Measurements from ENCODE around the gene NAGA. TPM values are rescaled to one million over a fixed set of nuclear protein-coding genes. Genes with fewer than 3 reads are reported as not detected.

NAGA gene
- total and polyA plus RNA-seq, 2 of the 4 experiments (the other 2 are of a cell fraction) = 34.3 to 44.8 TPM

DNA sequence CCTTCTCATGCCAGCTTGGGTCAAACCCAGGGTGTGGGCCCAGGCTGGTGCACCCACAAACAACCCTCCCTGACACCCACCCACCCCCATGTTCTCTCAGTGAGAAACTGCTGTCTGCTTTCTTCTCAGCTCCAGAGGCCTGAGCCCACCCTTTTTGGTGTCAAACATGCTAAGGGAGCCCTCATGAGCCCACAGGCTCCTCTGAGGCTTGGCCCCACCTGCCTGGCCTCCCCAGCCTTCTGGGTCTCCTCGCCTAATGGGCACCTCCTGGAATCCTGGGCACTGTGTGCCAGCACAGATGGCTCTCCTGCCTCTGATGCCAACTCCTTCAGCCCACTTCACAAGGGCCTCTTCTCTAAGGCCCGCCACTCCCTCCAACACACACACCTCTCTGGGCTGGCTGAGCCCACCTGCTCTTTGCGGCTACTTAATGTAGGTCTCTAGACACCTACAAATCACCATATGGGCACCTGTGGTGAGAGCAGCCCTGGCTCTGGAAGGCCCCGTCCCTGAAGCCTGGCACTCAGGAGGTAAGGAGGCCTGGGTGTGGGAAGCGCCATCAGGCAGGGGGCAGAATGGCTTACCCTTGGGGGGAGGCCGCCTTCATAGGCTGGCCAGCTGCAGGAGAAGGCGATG, 4.4 kb downstream of the NAGA start:
- no TSS peak for BruUV-seq (replicated peaks)
- Histone ChIP-seq H4K20me1 (ENCODE audit: insufficient read depth, low read length) (0 out of 2 replicates have a peak, but pooled peaks cover 4% of the 10 kb centered on the region), H3K79me1 (ENCODE audit: low read depth in 1 of 2, low read length in 2 of 2) (peaks cover 0 to 25% of the 10 kb centered on the region in 2 experiments; a peak in 3 of 4 replicates), H3K9me3 (ENCODE audit: control insufficient read depth, insufficient read depth, low read length) (no peaks in the 10 kb centered on the region), H3K27me3 (ENCODE audit: control insufficient read depth, insufficient read depth, low read length) (no peaks in the 10 kb centered on the region), H3K27ac (ENCODE audit: insufficient read depth, low read length) (no peak overlapping the region), H2BK5ac (ENCODE audit: low read depth, low read length, poor library complexity, severe bottlenecking) (no peak overlapping the region), H3K14ac (replicated peaks; ENCODE audit: low read depth, low read length) (no peak overlapping the region), H3K9me1 (ENCODE audit: insufficient read depth, low read length) (0 out of 2 replicates have a peak, but pooled peaks cover 5% of the 10 kb centered on the region), H2AK9ac (replicated peaks; ENCODE audit: low read depth, low read length, poor library complexity) (no peak overlapping the region), H4K8ac (ENCODE audit: low read depth in 2 of 2, low read length in 2 of 2) (no peak overlapping the region), H3K18ac (ENCODE audit: low read depth, low read length) (no peak overlapping the region), H3K56ac (ENCODE audit: extremely low read depth, insufficient read depth, low read length) (no peak overlapping the region), H2AFZ (replicated peaks; ENCODE audit: low read length, poor library complexity) (no peak overlapping the region), H3K23ac (ENCODE audit: low read depth, low read length) (no peak overlapping the region), H2BK15ac (ENCODE audit: low read depth, low read length) (no peak overlapping the region), H4K5ac (ENCODE audit: low read depth, low read length) (no peak overlapping the region), H3K36me3 (ENCODE audit: control insufficient read depth, insufficient read depth, low read length) (peaks cover 24% of the 10 kb centered on the region), H3K9ac (ENCODE audit: low read depth, low read length) (no peak overlapping the region), H3K4me2 (ENCODE audit: low read depth, low read length) (no peak overlapping the region), H3K4me1 (ENCODE audit: control insufficient read depth, insufficient read depth, low read length) (peaks cover 3% of the 10 kb centered on the region), H4K91ac (ENCODE audit: insufficient read depth, low read depth, low read length) (no peak overlapping the region), H3K4me3 (ENCODE audit: insufficient read depth, low read depth, low read length) (no peak overlapping the region), H2BK20ac (ENCODE audit: low read depth, low read length) (no peak overlapping the region), H2AK5ac (ENCODE audit: low read depth, low read length) (no peak overlapping the region), H2BK120ac (ENCODE audit: low read depth, low read length) (no peak overlapping the region), H3K4ac (ENCODE audit: low read depth, low read length) (no peak overlapping the region)
- intact Hi-C loops (cut with micrococcal nuclease) = no loop called here
- DNase-seq = no peak
- dilution Hi-C loops (cut with HindIII; ENCODE audit: low sequenced_read_pairs, unreplicated experiment) = no loop called here
- TF ChIP-seq NFE2L2 (IDR thresholded peaks at IDR 0.05; ENCODE audit: low read depth, low read length) = no peak
- TF ChIP-seq, protein P1, sequence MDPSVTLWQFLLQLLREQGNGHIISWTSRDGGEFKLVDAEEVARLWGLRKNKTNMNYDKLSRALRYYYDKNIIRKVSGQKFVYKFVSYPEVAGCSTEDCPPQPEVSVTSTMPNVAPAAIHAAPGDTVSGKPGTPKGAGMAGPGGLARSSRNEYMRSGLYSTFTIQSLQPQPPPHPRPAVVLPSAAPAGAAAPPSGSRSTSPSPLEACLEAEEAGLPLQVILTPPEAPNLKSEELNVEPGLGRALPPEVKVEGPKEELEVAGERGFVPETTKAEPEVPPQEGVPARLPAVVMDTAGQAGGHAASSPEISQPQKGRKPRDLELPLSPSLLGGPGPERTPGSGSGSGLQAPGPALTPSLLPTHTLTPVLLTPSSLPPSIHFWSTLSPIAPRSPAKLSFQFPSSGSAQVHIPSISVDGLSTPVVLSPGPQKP (IDR thresholded peaks at IDR 0.05; ENCODE audit: borderline replicate concordance, low read depth, low read length) = no peak
- TF ChIP-seq RFX5 (IDR thresholded peaks at IDR 0.05; ENCODE audit: low read depth, low read length) = no peak
- no peak for TF ChIP-seq MAFK (IDR thresholded peaks at IDR 0.05; ENCODE audit: low read depth, low read length)
- WGBS, 2 experiments (ENCODE audit: extremely low coverage in 2 of 2, insufficient read length in 1 of 2) = 94% methylated on average over 3 of the region's 7 CpGs; no CpG with 5 or more reads in 1 of the 2 experiments
- in situ Hi-C loops (cut with MboI; ENCODE audit: low sequenced_read_pairs) = no loop called here
- ChIA-PET CTCF (no interaction called here), POLR2A (ENCODE audit: unreplicated experiment) (no interaction called here)
- ATAC-seq (ENCODE audit: low read depth) = no peak
